ENCODE data around the gene PITRM1.

PITRM1 gene

DNA sequence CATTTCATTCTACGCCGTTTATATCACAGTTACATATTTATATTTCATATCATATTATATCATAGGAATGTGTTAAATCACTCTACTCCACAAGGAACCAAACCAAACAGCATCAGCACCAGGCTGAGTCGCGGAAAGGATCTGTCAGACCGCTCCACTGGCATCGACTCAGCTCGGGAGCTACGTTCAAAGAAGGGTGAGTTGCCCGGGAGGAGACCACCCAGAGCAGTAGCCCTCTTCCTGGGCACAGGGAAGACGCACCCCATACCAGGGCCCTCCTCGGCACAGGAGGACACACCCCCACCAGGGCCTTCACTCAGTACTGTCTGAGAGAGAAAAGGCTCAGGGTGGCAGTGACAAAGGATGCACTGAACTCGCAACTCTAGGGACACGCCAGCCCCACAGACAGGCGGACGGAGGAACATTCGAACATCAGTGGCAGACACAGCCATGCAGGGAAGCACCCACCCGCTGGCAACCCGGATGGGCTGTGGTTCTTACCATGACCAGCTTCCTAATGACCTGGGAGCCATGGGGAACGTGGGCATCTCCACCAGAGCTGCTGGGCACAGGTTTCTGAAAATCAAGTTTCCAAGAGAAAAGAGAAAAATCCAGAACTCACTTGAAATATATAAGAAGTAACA, 28.7 kb downstream of the PITRM1 start:
- H3K27ac ChIP-seq, result no peak overlapping the region
- TF ChIP-seq CTCF (conservative IDR thresholded peaks at IDR 0.05) (no peak), ZFX (IDR thresholded peaks at IDR 0.05) (no peak)

- no peak for TF ChIP-seq ZFX (IDR thresholded peaks at IDR 0.05)
- TF ChIP-seq CTCF (conservative IDR thresholded peaks at IDR 0.05), result no peak
These were observed 29.2 kb downstream of the PITRM1 start for GRCh38 chr10:3143366-3143765.

GRCh38 chr10:3142146-3142875, 30.3 kb downstream of the PITRM1 start:
- no peak for TF ChIP-seq CTCF (conservative IDR thresholded peaks at IDR 0.05)
- no peak for TF ChIP-seq ZFX (IDR thresholded peaks at IDR 0.05)
- no peak overlapping the region for H3K27ac ChIP-seq

More at GRCh38 chr10:3143366-3143765, 29.2 kb downstream of the PITRM1 start:
- H3K27ac ChIP-seq, result no peak overlapping the region

DNA sequence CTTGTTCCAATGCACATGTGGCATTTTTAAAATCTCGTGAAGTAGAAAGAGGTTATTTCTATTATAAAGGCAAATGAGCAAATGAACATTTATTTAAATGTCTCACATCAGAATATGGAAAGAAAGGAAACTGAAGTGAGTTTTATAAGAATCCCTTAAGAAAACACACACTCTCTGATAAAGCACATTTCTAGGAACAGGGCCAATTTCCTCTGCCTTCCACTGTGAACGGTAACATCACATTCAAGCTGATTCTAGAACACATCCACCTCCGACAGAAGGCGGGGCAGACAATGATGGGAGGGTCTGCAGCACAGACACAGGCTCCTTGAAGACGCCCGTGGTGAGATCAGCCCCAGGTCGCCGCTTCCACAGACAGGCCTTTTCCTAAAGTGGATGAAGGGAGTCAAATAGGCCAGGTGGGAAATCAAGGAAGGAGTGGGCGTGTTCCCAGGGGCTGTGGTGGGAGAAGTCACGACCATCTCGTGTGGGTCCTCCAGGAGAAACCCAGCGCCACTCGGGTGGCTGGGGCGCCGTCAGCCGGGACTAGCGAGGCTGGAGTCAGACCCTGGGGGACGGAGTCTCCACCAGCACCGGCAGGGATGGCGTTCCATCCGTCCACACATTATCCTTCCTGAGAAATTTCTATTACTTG, 31.1 kb downstream of the PITRM1 start:
- no peak overlapping the region for H3K27ac ChIP-seq
- TF ChIP-seq ZFX (IDR thresholded peaks at IDR 0.05) (no peak), CTCF (conservative IDR thresholded peaks at IDR 0.05) (no peak)

GRCh38 chr10:3140280-3140679, 32.3 kb downstream of the PITRM1 start:
- TF ChIP-seq CTCF (conservative IDR thresholded peaks at IDR 0.05) (no peak), ZFX (IDR thresholded peaks at IDR 0.05) (no peak)
- no peak overlapping the region for H3K27ac ChIP-seq

DNA sequence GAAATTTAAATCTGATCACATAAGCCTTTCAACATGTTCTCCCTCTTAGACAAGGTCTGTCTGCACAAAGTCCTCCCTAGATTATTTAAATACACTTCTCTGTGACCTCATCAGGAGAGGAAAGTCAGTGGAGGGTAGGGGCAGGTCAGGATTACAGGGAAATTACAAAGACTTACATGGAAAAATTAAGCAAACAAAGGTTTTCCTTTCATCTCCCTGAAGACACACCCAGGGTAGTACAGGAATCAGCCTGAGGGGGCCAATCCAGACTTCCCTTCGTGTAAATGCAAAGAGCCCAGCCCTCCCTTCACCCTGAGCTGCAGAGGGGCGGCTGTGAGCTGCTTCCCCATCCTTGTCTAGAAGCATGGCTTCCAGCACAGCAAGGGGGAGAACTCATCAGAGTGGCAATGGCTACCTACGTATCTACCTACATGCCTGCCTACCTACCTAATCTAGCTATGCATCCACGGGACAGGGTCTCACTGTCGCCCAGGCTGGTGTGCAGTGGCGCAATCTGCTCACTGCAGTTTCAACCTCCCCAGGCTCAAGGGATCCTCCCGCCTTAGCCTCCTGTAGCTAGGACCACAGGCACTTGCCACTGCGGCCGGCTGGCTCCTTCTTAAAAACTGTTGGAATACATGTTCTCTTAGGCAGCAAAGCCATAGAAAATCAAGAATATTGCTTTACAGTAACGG, 33.2 kb downstream of the PITRM1 start:
- TF ChIP-seq CTCF (conservative IDR thresholded peaks at IDR 0.05) (no peak), ZFX (IDR thresholded peaks at IDR 0.05) (no peak)
- H3K27ac ChIP-seq, result no peak overlapping the region
